Measurements from ENCODE around the gene FLRT2.

The FLRT2 gene, protein sequence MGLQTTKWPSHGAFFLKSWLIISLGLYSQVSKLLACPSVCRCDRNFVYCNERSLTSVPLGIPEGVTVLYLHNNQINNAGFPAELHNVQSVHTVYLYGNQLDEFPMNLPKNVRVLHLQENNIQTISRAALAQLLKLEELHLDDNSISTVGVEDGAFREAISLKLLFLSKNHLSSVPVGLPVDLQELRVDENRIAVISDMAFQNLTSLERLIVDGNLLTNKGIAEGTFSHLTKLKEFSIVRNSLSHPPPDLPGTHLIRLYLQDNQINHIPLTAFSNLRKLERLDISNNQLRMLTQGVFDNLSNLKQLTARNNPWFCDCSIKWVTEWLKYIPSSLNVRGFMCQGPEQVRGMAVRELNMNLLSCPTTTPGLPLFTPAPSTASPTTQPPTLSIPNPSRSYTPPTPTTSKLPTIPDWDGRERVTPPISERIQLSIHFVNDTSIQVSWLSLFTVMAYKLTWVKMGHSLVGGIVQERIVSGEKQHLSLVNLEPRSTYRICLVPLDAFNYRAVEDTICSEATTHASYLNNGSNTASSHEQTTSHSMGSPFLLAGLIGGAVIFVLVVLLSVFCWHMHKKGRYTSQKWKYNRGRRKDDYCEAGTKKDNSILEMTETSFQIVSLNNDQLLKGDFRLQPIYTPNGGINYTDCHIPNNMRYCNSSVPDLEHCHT

DNA sequence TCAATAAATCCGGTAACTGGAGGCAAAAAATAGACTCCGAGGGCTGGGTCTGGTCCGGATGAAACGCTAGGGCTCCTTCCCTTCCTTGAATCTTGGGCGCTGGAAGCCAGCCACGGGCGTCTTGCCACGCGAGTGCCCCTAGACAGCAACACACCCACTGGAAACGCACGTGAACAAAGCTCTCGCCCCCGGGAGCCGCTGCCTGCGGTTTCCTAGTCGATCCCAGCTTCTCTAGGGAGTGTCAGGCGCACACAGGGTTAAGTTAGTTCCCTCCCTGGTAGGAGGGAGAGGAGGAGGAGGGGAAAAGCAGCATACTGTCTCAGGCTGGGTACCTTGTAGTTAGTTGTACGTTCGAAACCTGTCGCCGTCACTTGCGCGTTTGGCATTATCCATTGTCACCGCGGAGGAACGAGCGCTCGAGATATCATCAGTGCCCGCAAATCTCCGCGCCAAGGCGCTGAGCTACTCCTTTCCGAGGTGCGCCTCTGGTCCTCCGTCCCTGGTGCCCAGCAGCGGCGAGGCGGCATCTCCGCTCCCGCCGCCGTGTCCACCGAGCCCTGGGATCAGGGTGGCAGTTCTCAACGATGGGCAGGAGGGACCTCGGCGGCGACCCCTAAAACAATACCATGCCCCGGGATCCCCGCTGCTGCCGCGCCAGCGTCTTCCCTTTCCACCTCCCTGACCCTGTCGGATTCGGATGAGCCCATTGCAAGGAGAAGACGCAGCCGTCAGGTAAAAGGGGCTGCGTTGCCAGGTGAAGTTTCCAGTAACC, at the start of gene FLRT2:
FLRT2 (plus strand) TSS at position 342 of the 772 bp plus-strand sequence. CDS start 91,371 bp downstream, outside the sequence.
- no peak for DNase-seq

- no peak for DNase-seq
Observed at GRCh38 chr14:85481471-85481870, 48.5 kb upstream of the FLRT2 start.

DNA sequence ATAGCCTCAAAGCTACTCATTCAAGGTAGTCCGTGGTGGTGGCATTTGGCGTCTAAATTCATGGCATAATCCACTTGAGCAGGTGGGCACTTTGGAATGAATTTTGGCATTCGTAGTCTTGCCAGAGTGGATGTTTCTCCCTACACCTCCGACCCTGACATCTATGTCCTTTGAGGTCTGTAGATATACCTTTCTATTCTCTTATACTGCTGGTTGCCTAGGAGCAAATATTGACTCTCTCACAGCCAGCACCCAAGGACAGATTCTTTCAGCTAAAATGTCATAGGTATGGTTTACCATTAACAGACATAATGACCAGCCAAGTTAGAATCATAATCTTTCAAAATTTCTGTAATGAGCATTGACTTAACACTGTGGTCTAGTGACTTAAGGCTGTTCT, 47.4 kb upstream of the FLRT2 start:
- DNase-seq = no peak

- no peak for DNase-seq
Observed at GRCh38 chr14:85483037-85483436, 46.9 kb upstream of the FLRT2 start.

DNA sequence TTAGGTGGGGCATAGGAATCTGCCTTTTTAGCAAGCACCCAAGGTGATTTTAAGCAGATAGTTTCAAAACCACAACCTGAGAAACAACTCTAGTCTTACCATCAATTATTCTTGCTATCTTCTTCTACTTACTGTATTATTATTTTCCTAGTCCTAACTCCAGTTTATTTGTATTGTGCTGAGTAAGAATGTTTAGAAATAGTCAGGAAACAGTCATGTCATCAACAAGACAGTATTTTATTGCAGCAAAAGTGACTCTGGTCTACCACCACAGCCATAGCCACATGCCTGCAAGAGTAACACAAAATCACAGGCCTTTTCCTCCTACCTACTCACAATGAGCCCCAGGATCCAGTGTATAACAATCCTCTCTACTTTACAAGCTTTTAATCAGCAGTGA, 46.3 kb upstream of the FLRT2 start:
- no peak for DNase-seq

- no peak for DNase-seq
Observed at GRCh38 chr14:85487215-85487614, 42.7 kb upstream of the FLRT2 start.

DNA sequence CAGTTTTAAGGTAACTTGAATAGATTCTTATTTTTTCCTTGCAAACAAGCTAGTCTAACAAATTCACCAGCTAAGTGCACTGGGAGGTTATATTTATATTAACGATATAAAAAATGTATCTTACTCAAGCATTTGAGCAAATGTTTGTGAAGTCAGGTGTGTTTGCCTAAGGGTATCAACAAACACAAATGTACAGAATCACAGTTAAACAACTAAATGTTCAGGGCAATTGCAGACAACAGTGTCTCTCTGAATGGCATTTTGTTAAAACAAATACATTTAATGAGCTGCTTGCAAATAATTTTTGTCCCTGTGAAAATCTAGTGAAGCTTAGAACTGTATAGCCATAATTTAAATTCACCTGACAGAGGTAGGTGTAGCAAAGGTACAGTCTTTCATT, 28.2 kb upstream of the FLRT2 start:
- no peak for DNase-seq

GRCh38 chr14:85508863-85509262, 21.1 kb upstream of the FLRT2 start:
- no peak for DNase-seq

GRCh38 chr14:85512451-85512850, 17.5 kb upstream of the FLRT2 start:
- no peak for DNase-seq

GRCh38 chr14:85514487-85514886, 15.5 kb upstream of the FLRT2 start:
- DNase-seq = no peak

GRCh38 chr14:85516239-85517113, 13.5 kb upstream of the FLRT2 start:
- DNase-seq = no peak

- no peak for DNase-seq
Observed at GRCh38 chr14:85517114-85517688, 12.7 kb upstream of the FLRT2 start.

- no peak for DNase-seq
Observed at GRCh38 chr14:85519661-85520305, 10.2 kb upstream of the FLRT2 start.

- DNase-seq = no peak
Observed at GRCh38 chr14:85520581-85520980, 9.4 kb upstream of the FLRT2 start.

GRCh38 chr14:85523624-85524023, 6.3 kb upstream of the FLRT2 start:
- DNase-seq = no peak

GRCh38 chr14:85527006-85527405, 2.9 kb upstream of the FLRT2 start:
- no peak for DNase-seq

DNA sequence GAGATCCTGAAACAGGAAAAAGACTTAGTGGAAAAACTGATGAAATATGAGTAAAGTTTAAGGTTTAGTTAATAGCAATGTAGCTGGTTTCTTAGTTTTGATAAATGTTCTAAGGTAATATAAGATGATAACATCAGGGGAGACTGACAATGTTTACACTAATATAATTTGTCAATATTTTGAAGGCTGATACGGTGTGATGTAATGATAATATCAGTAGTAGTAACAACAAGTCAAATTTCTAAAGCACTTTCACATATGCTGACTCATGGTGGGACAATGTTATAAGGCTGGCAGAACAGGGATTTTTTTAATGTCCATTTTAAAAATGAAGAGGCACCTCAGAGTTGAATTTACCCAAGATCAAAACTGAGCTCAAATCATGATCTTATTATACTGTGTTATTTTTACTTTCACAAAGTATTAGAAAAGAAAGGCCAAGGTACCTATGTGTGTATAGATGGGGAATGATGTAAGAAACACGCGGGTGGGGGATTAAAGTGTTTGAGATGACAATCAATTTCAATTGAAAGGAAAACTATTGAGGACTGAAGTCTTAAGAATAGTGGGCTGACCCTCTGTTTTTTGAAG, 2.4 kb upstream of the FLRT2 start:
- DNase-seq = no peak

GRCh38 chr14:85528080-85528896, 1.7 kb upstream of the FLRT2 start:
- no peak for DNase-seq

GRCh38 chr14:85528897-85529631, 880 bp upstream of the FLRT2 start:
- DNase-seq = no peak

DNA sequence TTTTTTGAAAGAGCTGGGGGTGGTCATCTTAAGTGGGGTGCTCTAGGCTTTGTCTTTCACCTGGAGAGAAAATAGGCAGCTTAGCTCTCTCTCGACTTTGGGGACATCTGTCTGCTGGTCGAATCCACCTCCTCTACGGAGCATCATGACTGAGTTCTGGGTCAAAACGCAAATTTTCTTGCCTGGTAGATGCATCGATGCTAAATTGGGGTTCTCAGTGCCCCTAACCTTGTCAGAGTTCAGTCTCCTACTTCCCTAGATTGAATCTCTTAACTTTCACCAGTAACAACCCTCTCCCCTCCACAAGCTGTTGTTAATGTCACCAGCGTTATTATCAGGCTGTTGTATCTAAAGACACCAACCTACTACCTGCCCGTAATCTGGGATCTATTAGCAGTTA, 682 bp downstream of the FLRT2 start:
- no peak for DNase-seq

Data from stimulated activated CD4-positive, alpha-beta T cell treated with anti-CD3 and anti-CD28 coated beads, Interleukin-12 subunit alpha, Interleukin-12 subunit beta, amount 100 ng/mL, for 4 hours (primary cell).